ENCODE results near the gene DEFB124.

Gene DEFB124

DNA sequence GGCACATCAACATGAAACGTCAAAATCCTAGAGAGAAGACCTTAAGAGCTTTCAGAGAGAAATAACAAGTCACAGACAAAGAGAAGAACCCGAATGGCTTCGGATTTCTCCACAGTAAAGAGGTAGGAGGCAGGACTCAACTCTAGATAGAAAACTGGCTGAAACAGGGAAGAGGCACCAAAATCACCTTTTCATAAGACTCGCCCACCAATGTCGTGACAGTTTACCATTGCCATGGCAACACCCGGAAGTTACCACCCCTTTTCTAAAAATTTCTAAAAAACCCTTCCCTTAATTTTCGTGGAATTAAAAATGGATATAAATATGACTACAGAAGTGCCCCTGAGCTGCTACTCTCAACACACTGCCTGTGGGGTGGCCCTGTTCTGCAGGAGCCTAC lies 56.6 kb downstream of the DEFB124 start:
- TF ChIP-seq, protein P1, sequence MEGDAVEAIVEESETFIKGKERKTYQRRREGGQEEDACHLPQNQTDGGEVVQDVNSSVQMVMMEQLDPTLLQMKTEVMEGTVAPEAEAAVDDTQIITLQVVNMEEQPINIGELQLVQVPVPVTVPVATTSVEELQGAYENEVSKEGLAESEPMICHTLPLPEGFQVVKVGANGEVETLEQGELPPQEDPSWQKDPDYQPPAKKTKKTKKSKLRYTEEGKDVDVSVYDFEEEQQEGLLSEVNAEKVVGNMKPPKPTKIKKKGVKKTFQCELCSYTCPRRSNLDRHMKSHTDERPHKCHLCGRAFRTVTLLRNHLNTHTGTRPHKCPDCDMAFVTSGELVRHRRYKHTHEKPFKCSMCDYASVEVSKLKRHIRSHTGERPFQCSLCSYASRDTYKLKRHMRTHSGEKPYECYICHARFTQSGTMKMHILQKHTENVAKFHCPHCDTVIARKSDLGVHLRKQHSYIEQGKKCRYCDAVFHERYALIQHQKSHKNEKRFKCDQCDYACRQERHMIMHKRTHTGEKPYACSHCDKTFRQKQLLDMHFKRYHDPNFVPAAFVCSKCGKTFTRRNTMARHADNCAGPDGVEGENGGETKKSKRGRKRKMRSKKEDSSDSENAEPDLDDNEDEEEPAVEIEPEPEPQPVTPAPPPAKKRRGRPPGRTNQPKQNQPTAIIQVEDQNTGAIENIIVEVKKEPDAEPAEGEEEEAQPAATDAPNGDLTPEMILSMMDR (IDR thresholded peaks at IDR 0.05): no peak

DNA sequence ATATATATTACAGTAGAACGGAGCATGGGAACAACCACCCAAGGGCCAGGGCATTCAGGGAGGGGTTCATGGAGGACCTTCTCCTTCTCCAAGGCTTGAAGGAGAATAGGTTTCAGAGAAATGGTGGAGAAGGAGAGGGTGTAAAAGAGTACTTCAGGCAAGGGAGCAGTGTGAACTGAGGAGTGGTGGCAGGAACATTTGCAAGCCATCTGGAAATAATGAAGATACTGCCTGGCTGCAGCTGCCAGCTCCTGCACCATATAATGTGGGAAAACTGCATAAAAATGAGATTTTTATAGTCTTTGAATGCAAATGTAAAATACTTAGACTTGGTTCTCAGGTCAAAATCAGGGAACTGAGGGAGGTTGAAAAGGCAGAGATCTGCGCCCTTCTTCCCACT lies 59.3 kb downstream of the DEFB124 start:
- TF ChIP-seq, protein P1 (IDR thresholded peaks at IDR 0.05): no peak
